AG04450 (cell line): ENCODE results near the gene ARHGAP19. TPM values are rescaled to one million over a fixed set of nuclear protein-coding genes. Genes with fewer than 3 reads are reported as not detected.

Experiments
- CTCF ChIA-PET: fragments of 300-600, 350-600 bp; formaldehyde crosslinking; extraction: SDS; loops from one replicate; lab custom pipeline; 2022; ENCODE audit warnings: antibody characterized with exemption, inconsistent platforms; lab: Charles Lee
- POLR2A ChIA-PET: fragments of 350-600 bp; formaldehyde crosslinking; extraction: SDS; loops from one replicate; lab custom pipeline; 2021; ENCODE audit warnings: antibody characterized with exemption, inconsistent platforms; lab: Yijun Ruan, JAX
- DNase-seq: peaks from one replicate; pipeline ENCODE4 v3.0.0-alpha.2; 2011; ENCODE audit warnings: low read depth, low spot score
- H3K27ac ChIP-seq: one replicate; pipeline ENCODE4 v1.5.1; 2012; ENCODE audit warnings: low read depth, low read length, control low read depth
- H3K27me3 ChIP-seq: one replicate; pipeline ENCODE4 v1.6.0; 2012; ENCODE audit warnings: low read length; ENCODE audit not compliant: control insufficient read depth, insufficient read depth
- H3K4me3 ChIP-seq: 2 replicates; pipeline ENCODE4 v1.5.1; 2011; ENCODE audit warnings: mild to moderate bottlenecking, low read depth, low read length, control low read depth
- H3K9me3 ChIP-seq: 2 replicates; pipeline ENCODE4 v1.5.1; 2012; ENCODE audit warnings: low read length; ENCODE audit not compliant: control insufficient read depth, insufficient read depth
- polyA plus RNA-seq: library from polyadenylated mRNA; depleted of rRNA; stranded (reverse); fragments of >200 nt; gene quantifications from 2 replicates; pipeline ENCODE4 v1.2.3, GENCODE V29; 2011
- TF ChIP-seq, protein P1 (sequence below): IDR thresholded peaks from 2 replicates; pipeline ENCODE4 v1.5.1; 2011; ENCODE audit warnings: low read depth, low read length, control low read depth, inconsistent platforms

ARHGAP19 gene
- polyA plus RNA-seq, 1 experiment, result 8.6 TPM

GRCh38 chr10:97261656-97262055 lies 30.8 kb downstream of the ARHGAP19 start:
- TF ChIP-seq, protein P1, sequence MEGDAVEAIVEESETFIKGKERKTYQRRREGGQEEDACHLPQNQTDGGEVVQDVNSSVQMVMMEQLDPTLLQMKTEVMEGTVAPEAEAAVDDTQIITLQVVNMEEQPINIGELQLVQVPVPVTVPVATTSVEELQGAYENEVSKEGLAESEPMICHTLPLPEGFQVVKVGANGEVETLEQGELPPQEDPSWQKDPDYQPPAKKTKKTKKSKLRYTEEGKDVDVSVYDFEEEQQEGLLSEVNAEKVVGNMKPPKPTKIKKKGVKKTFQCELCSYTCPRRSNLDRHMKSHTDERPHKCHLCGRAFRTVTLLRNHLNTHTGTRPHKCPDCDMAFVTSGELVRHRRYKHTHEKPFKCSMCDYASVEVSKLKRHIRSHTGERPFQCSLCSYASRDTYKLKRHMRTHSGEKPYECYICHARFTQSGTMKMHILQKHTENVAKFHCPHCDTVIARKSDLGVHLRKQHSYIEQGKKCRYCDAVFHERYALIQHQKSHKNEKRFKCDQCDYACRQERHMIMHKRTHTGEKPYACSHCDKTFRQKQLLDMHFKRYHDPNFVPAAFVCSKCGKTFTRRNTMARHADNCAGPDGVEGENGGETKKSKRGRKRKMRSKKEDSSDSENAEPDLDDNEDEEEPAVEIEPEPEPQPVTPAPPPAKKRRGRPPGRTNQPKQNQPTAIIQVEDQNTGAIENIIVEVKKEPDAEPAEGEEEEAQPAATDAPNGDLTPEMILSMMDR, result no peak
- Histone ChIP-seq H3K27me3 (no peaks in the 10 kb centered on the region), H3K4me3 (no peak overlapping the region), H3K9me3 (no peaks in the 10 kb centered on the region), H3K27ac (no peak overlapping the region)
- CTCF ChIA-PET, result interaction anchor here (0.5 to 1.7 kb wide), 6 partner anchors 16 to 865 kb away, joined by 3 to 5 read pairs (median 3); no protein-coding TSS in a partner anchor
- DNase-seq, result no peak
- POLR2A ChIA-PET, result no interaction called here

DNA sequence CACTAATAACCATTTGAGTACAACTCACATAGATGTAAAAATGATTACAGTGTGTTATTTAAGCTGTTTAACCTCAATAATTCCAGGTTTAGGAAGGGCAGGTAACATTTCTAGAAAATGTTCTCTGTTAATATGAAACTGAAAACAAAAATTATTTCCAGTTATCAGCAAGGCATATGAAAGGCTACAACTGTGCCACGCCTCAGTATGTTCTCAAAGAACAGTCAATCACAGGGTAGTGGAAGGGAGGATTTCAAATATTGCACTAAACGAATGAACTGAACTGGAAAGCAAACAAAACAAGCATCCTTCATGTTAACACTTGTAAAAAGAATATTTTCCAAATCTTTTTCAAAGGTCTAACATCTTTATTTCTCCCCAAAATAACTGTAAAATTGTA lies 31.3 kb downstream of the ARHGAP19 start:
- TF ChIP-seq, protein P1, result no peak
- H3K27ac ChIP-seq, result no peak overlapping the region
- H3K9me3 ChIP-seq, result no peaks in the 10 kb centered on the region
- POLR2A ChIA-PET, result no interaction called here
- no peaks in the 10 kb centered on the region for H3K27me3 ChIP-seq
- CTCF ChIA-PET, result interaction anchor here (0.5 to 1.7 kb wide), 6 partner anchors 16 to 865 kb away, joined by 3 to 5 read pairs (median 3); no protein-coding TSS in a partner anchor
- DNase-seq, result no peak
- no peak overlapping the region for H3K4me3 ChIP-seq

- Histone ChIP-seq H3K27ac (no peak overlapping the region), H3K9me3 (no peaks in the 10 kb centered on the region), H3K4me3 (no peak overlapping the region), H3K27me3 (no peaks in the 10 kb centered on the region)
- TF ChIP-seq, protein P1, result no peak
- CTCF ChIA-PET, result interaction anchor here (0.6 to 2.9 kb wide), 4 partner anchors 18 to 224 kb away, joined by 3 to 12 read pairs (median 4); no protein-coding TSS in a partner anchor
- no peak for DNase-seq
- POLR2A ChIA-PET, result no interaction called here
Measured at GRCh38 chr10:97259119-97259518, 33.3 kb downstream of the ARHGAP19 start.

DNA sequence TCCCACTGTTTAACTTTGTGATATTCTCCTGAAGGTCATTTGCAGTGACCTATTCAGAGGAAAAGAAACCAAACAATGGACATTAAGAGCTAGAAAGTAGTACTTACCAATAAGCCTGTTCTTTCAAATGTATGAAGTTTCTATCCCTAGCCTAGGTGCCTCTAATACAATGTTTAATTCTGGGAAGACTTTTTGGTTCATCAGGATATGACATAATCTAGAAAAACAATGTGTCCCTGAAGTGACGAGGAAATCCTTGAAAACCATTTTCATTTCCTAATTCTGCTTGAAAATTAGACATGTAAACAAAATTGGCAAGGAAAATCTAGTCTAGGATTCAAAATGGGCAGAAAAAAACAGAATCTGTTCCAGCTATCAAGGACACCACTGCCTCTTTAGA lies 36.1 kb downstream of the ARHGAP19 start:
- no peaks in the 10 kb centered on the region for H3K27me3 ChIP-seq
- DNase-seq, result no peak
- no peak overlapping the region for H3K27ac ChIP-seq
- CTCF ChIA-PET, result interaction anchor here (2.9 kb wide), 1 partner anchor 22 kb away, joined by 12 read pairs; no protein-coding TSS in a partner anchor
- no peaks in the 10 kb centered on the region for H3K9me3 ChIP-seq
- H3K4me3 ChIP-seq, result no peak overlapping the region
- TF ChIP-seq, protein P1, result no peak
- POLR2A ChIA-PET, result no interaction called here

- Histone ChIP-seq H3K9me3 (no peaks in the 10 kb centered on the region), H3K4me3 (no peak overlapping the region), H3K27me3 (no peaks in the 10 kb centered on the region), H3K27ac (no peak overlapping the region)
- TF ChIP-seq, protein P1, result no peak
- ChIA-PET POLR2A (no interaction called here), CTCF (no interaction called here)
- DNase-seq, result no peak
Measured at GRCh38 chr10:97255512-97256293, 36.7 kb downstream of the ARHGAP19 start.
